Liver (tissue), 9 donors: ENCODE measurements around the gene CLDN14. TPM values are rescaled to one million over a fixed set of nuclear protein-coding genes. Genes with fewer than 3 reads are reported as not detected.

Experiments used
- DNase-seq: peaks from one replicate; pipeline ENCODE4 v3.0.0-alpha.2; 2017; ENCODE audit warnings: low spot score
- H3K27ac ChIP-seq, 2 donors: one replicate each; pipeline ENCODE4 v1.7.0; 2013; ENCODE audit warnings: inconsistent platforms in 2 of 2, low read length in 2 of 2, control low read depth in 1 of 2, low read depth in 1 of 2, mild to moderate bottlenecking in 1 of 2
- H3K27me3 ChIP-seq, 4 donors: one replicate each; pipeline versions ENCODE4 v1.6.1 to v1.7.0; 2013; ENCODE audit warnings: low read length in 3 of 4, inconsistent platforms in 1 of 4, mild to moderate bottlenecking in 1 of 4, moderate library complexity in 1 of 4; ENCODE audit not compliant: control insufficient read depth in 4 of 4, insufficient read depth in 4 of 4
- H3K36me3 ChIP-seq, 4 donors: one replicate each; pipeline versions ENCODE4 v1.6.1 to v1.7.0; 2013; ENCODE audit warnings: low read length in 3 of 4, mild to moderate bottlenecking in 3 of 4, low read depth in 1 of 4, moderate library complexity in 1 of 4; ENCODE audit not compliant: control insufficient read depth in 4 of 4, insufficient read depth in 3 of 4
- H3K4me1 ChIP-seq, 4 donors: one replicate each; pipeline versions ENCODE4 v1.6.1 to v1.7.0; 2013; ENCODE audit warnings: low read length in 3 of 4, mild to moderate bottlenecking in 3 of 4, moderate library complexity in 1 of 4; ENCODE audit not compliant: control insufficient read depth in 4 of 4, insufficient read depth in 4 of 4
- H3K4me3 ChIP-seq, 3 donors: one replicate each; pipeline versions ENCODE4 v1.6.1 to v1.7.0; 2013; ENCODE audit warnings: low read length in 3 of 3, control low read depth in 1 of 3, low read depth in 1 of 3, mild to moderate bottlenecking in 1 of 3
- H3K9ac ChIP-seq, 2 donors: one replicate each; pipeline ENCODE4 v1.7.0; 2013; ENCODE audit warnings: low read length in 2 of 2, mild to moderate bottlenecking in 2 of 2, moderate library complexity in 2 of 2, control low read depth in 1 of 2, low read depth in 1 of 2
- H3K9me3 ChIP-seq, 4 donors: one replicate each; pipeline versions ENCODE4 v1.6.1 to v1.7.0; 2013; ENCODE audit warnings: low read length in 3 of 4; ENCODE audit not compliant: control insufficient read depth in 4 of 4
- EGR1 ChIP-seq, 2 donors: IDR thresholded peaks; 2 replicates each; pipeline ENCODE4 v1.6.1; 2016 to 2018; ENCODE audit warnings: antibody characterized with exemption in 2 of 2, low read depth in 2 of 2
- FOXA1 ChIP-seq: IDR thresholded peaks from 2 replicates; pipeline ENCODE4 v1.6.1; 2016; ENCODE audit warnings: antibody characterized with exemption
- FOXA2 ChIP-seq: IDR thresholded peaks from 2 replicates; pipeline ENCODE4 v1.6.1; 2016; ENCODE audit warnings: antibody characterized with exemption
- GABPA ChIP-seq, 2 donors: IDR thresholded peaks in 1 of 2; conservative IDR thresholded peaks in 1 of 2; 2 replicates each; pipeline ENCODE4 v1.6.1; 2016; ENCODE audit warnings: antibody characterized with exemption in 2 of 2, mild to moderate bottlenecking in 1 of 2, moderate library complexity in 1 of 2
- HNF4A ChIP-seq, 2 donors: conservative IDR thresholded peaks; 2 replicates each; pipeline ENCODE4 v1.6.1; 2016; ENCODE audit warnings: antibody characterized with exemption in 2 of 2, mild to moderate bottlenecking in 2 of 2
- JUND ChIP-seq, 2 donors: IDR thresholded peaks; 2 replicates each; pipeline ENCODE4 v1.6.1; 2016; ENCODE audit warnings: antibody characterized with exemption in 2 of 2
- NR2F2 ChIP-seq: IDR thresholded peaks from 2 replicates; pipeline ENCODE4 v1.6.1; 2016; ENCODE audit warnings: antibody characterized with exemption
- RAD21 ChIP-seq, 2 donors: IDR thresholded peaks; 2 replicates each; pipeline ENCODE4 v1.6.1; 2016; ENCODE audit warnings: antibody characterized with exemption in 2 of 2, mild to moderate bottlenecking in 2 of 2
- RXRA ChIP-seq, 2 donors: IDR thresholded peaks; 2 replicates each; pipeline ENCODE4 v1.6.1; 2017 to 2018; ENCODE audit warnings: antibody characterized with exemption in 2 of 2, mild to moderate bottlenecking in 1 of 2
- SP1 ChIP-seq: IDR thresholded peaks from 2 replicates; pipeline ENCODE4 v1.6.1; 2018; ENCODE audit warnings: antibody characterized with exemption, mild to moderate bottlenecking
- TAF1 ChIP-seq: conservative IDR thresholded peaks from 2 replicates; pipeline ENCODE4 v1.6.1; 2016; ENCODE audit warnings: antibody characterized with exemption, mild to moderate bottlenecking
- YY1 ChIP-seq: IDR thresholded peaks from 2 replicates; pipeline ENCODE4 v1.6.1; 2016; ENCODE audit warnings: antibody characterized with exemption, mild to moderate bottlenecking
- WGBS: extraction: QIAGEN DNeasy Blood & Tissue Kit; methylation state at CpG from one replicate; pipeline ENCODE4 v1.1.7; 2013; 5-methylcytosine and 5-hydroxymethylcytosine counted together
- polyA plus RNA-seq, 2 donors: library from polyadenylated mRNA; stranded (reverse) in 1 of 2; unstranded in 1 of 2; fragments of 200-250 nt in 1 of 2; fragments of >200 nt in 1 of 2; fragmentation: Nextera tagmentation in 1 of 2; extraction: Ambion mirVana in 1 of 2; gene quantifications; one replicate each; pipeline versions ENCODE4 v1.2.1 to v1.2.3, GENCODE V29; 2013 to 2015
- total RNA-seq, 2 donors: library from RNA; depleted of rRNA; stranded (reverse); fragments of >200 nt; gene quantifications; one replicate each; pipeline ENCODE4 v1.2.3, GENCODE V29; 2014
- TF ChIP-seq, protein P1 (sequence below): fragments of 150-350 bp; IDR thresholded peaks from 2 replicates; pipeline ENCODE4 v1.5.1; 2017; ENCODE audit warnings: improper control_type of control experiment, low read depth, low read length; ENCODE audit not compliant: missing input control
- TF ChIP-seq, protein P2 (sequence below): IDR thresholded peaks from 2 replicates; pipeline ENCODE4 v1.6.1; 2016; ENCODE audit warnings: antibody characterized with exemption
- TF ChIP-seq, protein P3 (sequence below): IDR thresholded peaks from 2 replicates; pipeline ENCODE4 v1.6.1; 2016; ENCODE audit warnings: antibody characterized with exemption
- TF ChIP-seq, protein P4 (sequence below): IDR thresholded peaks from 2 replicates; pipeline ENCODE4 v1.6.1; 2016; ENCODE audit warnings: antibody characterized with exemption, mild to moderate bottlenecking
- TF ChIP-seq, protein P5 (sequence below): IDR thresholded peaks from 2 replicates; pipeline ENCODE4 v1.6.1; 2016; ENCODE audit warnings: antibody characterized with exemption
- donor health status: healthy.
- donor health status: healthy.
- donor health status: healthy.
- donor health status: healthy.
- donor health status: healthy.

CLDN14 gene
- total and polyA plus RNA-seq, 4 donors: 6.3 to 19.4 (median 13.4) TPM

DNA sequence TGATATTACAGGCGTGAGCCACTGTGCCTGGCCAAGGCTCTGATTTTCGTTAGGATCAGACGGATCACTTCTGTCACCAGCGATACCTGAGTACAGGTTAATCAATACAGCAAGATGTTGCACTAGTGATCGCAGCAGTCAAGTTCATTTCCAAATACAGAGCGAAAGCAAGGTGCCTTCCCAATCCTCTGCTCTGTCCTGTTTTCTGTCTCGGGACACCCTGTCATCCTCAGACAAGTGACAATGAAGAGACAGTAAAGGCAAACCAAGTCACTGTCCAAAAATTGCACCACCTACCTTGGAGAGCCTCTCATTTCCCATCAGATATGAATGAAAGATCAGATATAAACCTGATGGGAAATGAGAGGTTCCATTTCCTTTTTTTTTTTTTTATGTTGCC, 5.6 kb upstream of the CLDN14 start (continued):
- TF ChIP-seq, protein P1, sequence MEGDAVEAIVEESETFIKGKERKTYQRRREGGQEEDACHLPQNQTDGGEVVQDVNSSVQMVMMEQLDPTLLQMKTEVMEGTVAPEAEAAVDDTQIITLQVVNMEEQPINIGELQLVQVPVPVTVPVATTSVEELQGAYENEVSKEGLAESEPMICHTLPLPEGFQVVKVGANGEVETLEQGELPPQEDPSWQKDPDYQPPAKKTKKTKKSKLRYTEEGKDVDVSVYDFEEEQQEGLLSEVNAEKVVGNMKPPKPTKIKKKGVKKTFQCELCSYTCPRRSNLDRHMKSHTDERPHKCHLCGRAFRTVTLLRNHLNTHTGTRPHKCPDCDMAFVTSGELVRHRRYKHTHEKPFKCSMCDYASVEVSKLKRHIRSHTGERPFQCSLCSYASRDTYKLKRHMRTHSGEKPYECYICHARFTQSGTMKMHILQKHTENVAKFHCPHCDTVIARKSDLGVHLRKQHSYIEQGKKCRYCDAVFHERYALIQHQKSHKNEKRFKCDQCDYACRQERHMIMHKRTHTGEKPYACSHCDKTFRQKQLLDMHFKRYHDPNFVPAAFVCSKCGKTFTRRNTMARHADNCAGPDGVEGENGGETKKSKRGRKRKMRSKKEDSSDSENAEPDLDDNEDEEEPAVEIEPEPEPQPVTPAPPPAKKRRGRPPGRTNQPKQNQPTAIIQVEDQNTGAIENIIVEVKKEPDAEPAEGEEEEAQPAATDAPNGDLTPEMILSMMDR: no peak
- no peak for TF ChIP-seq JUND (IDR thresholded peaks at IDR 0.05)

DNA sequence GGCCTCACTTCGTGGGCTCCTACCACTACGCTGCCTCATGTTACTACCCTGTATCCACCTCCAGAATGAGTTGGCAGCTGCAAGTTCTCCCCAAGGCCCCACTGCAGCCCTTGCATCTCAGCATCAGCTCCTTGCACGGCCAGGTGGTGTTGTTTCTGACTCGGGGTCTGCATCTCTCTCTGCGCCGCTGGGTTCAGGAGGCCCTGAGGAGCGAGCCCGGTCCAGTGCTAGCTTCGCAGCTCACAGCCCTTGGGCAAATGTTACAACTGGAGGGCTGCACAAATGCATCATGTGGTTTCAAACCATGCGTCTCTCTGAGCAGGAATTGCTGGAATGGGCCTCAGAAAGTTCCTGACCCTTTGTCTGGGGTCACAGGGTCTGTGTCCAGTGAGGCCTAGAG, 3.2 kb upstream of the CLDN14 start:
- no peak for DNase-seq
- 95% methylated on average over 10 of the region's 10 CpGs for WGBS
- peaks cover 4 to 52% (median 37%) of the 10 kb centered on the region in 4 donors for H3K4me1 ChIP-seq
- no peak overlapping the region for H3K4me3 ChIP-seq
- TF ChIP-seq YY1: no peak
- TF ChIP-seq NR2F2: no peak
- no peak for TF ChIP-seq FOXA2
- TF ChIP-seq RXRA (IDR thresholded peaks at IDR 0.05): no peak
- TF ChIP-seq FOXA1: no peak
- TF ChIP-seq RAD21 (IDR thresholded peaks at IDR 0.05): no peak
- TF ChIP-seq SP1: no peak
- TF ChIP-seq, protein P2, sequence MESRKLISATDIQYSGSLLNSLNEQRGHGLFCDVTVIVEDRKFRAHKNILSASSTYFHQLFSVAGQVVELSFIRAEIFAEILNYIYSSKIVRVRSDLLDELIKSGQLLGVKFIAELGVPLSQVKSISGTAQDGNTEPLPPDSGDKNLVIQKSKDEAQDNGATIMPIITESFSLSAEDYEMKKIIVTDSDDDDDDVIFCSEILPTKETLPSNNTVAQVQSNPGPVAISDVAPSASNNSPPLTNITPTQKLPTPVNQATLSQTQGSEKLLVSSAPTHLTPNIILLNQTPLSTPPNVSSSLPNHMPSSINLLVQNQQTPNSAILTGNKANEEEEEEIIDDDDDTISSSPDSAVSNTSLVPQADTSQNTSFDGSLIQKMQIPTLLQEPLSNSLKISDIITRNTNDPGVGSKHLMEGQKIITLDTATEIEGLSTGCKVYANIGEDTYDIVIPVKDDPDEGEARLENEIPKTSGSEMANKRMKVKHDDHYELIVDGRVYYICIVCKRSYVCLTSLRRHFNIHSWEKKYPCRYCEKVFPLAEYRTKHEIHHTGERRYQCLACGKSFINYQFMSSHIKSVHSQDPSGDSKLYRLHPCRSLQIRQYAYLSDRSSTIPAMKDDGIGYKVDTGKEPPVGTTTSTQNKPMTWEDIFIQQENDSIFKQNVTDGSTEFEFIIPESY: no peak
- no peak for TF ChIP-seq TAF1
- TF ChIP-seq GABPA (IDR thresholded peaks at IDR 0.05 in 1 of 2, conservative IDR thresholded peaks at IDR 0.05 in 1 of 2): no peak
- TF ChIP-seq, protein P3, sequence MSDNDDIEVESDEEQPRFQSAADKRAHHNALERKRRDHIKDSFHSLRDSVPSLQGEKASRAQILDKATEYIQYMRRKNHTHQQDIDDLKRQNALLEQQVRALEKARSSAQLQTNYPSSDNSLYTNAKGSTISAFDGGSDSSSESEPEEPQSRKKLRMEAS: no peak
- TF ChIP-seq, protein P4, sequence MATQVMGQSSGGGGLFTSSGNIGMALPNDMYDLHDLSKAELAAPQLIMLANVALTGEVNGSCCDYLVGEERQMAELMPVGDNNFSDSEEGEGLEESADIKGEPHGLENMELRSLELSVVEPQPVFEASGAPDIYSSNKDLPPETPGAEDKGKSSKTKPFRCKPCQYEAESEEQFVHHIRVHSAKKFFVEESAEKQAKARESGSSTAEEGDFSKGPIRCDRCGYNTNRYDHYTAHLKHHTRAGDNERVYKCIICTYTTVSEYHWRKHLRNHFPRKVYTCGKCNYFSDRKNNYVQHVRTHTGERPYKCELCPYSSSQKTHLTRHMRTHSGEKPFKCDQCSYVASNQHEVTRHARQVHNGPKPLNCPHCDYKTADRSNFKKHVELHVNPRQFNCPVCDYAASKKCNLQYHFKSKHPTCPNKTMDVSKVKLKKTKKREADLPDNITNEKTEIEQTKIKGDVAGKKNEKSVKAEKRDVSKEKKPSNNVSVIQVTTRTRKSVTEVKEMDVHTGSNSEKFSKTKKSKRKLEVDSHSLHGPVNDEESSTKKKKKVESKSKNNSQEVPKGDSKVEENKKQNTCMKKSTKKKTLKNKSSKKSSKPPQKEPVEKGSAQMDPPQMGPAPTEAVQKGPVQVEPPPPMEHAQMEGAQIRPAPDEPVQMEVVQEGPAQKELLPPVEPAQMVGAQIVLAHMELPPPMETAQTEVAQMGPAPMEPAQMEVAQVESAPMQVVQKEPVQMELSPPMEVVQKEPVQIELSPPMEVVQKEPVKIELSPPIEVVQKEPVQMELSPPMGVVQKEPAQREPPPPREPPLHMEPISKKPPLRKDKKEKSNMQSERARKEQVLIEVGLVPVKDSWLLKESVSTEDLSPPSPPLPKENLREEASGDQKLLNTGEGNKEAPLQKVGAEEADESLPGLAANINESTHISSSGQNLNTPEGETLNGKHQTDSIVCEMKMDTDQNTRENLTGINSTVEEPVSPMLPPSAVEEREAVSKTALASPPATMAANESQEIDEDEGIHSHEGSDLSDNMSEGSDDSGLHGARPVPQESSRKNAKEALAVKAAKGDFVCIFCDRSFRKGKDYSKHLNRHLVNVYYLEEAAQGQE: no peak
- TF ChIP-seq HNF4A (conservative IDR thresholded peaks at IDR 0.05): no peak
- TF ChIP-seq JUND (IDR thresholded peaks at IDR 0.05): no peak
- TF ChIP-seq, protein P5, sequence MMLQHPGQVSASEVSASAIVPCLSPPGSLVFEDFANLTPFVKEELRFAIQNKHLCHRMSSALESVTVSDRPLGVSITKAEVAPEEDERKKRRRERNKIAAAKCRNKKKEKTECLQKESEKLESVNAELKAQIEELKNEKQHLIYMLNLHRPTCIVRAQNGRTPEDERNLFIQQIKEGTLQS: no peak
- no peak for TF ChIP-seq EGR1 (IDR thresholded peaks at IDR 0.05; ENCODE audit: low read depth in 2 of 2)
- H3K9ac ChIP-seq: no peak overlapping the region
- H3K9me3 ChIP-seq: no peaks in the 10 kb centered on the region
- no peak overlapping the region for H3K27ac ChIP-seq
- no peaks in the 10 kb centered on the region for H3K36me3 ChIP-seq
- no peaks in the 10 kb centered on the region for H3K27me3 ChIP-seq
